HG03139 (cell line): ENCODE results near the gene PLEKHG4.
A peak's percentile ranks its signal among the peaks of the same experiment; 100 is the strongest.

Experiments
- ATAC-seq: cut with Tn5 transposase; IDR thresholded peaks from one replicate; pipeline ENCODE4 v1.9.1; 2021; ENCODE audit not compliant: unreplicated experiment

PLEKHG4 gene

GRCh38 chr16:67279296-67280089 lies at the start of gene PLEKHG4:
PLEKHG4 (plus strand) TSS chr16:67279532; CDS start chr16:67280045, 513 bp downstream.
- ATAC-seq = peak; percentile 59

- ATAC-seq = no peak
Measured at GRCh38 chr16:67229906-67230808, 49.2 kb upstream of the PLEKHG4 start.

GRCh38 chr16:67230809-67231660 lies 48.3 kb upstream of the PLEKHG4 start:
- no peak for ATAC-seq

DNA sequence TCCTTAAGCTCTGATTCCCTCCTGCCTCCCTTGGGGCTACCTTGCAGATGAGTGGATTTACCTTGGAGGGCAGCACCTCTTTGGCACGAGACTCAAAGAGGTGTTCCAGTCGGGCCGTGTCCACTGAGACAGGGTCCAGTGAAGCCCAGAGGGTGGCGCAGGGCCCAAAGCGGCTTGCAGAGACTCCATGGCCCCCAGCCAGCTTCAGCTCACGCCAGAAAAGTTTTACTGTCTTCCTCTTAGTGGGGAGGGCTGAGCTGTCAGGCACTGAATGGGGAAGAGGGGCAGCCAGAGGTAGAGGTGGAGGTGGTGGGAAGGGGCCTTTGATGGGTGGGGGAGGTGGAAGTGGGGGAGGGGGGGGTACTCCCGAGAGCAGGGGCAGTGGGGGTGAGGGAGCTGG lies 45.7 kb upstream of the PLEKHG4 start:
- no peak for ATAC-seq

GRCh38 chr16:67234180-67234597 lies 45.1 kb upstream of the PLEKHG4 start:
- no peak for ATAC-seq

DNA sequence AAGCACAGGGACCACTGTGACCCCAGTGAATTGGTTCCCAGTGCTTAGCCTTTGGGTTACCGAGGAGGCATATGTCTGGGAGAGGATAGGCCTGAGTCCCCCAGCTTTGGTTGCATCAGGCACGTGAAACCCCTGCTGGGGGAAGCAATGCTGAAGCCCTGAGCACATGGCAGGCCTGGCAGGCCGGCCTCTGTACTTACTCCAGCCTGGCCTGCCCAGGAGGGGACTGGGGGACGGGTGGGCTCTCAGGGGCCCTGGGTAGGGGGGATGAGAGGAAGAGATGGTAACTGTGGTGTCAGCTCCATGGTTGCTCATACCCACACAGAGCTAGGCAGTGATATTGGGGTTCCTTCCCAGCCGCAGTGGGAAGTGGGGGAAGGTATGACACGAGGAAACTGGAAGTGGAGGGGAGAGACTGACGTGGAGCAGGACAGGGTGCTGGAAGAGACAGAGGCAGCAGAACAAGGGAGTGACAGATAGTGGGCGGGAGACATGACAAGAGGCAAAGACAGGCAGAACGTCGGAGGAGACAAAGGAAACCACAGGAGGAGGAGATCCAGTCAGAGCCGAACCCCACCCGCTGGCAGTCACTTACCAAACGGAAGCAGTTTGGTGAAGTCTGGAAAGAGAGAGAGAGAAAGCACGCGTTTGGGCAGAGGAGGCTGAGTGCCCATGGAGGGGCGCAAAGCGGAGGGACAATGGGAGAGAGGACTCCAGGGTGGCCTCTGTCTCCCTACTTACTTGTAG lies 43.3 kb upstream of the PLEKHG4 start:
- ATAC-seq = no peak

DNA sequence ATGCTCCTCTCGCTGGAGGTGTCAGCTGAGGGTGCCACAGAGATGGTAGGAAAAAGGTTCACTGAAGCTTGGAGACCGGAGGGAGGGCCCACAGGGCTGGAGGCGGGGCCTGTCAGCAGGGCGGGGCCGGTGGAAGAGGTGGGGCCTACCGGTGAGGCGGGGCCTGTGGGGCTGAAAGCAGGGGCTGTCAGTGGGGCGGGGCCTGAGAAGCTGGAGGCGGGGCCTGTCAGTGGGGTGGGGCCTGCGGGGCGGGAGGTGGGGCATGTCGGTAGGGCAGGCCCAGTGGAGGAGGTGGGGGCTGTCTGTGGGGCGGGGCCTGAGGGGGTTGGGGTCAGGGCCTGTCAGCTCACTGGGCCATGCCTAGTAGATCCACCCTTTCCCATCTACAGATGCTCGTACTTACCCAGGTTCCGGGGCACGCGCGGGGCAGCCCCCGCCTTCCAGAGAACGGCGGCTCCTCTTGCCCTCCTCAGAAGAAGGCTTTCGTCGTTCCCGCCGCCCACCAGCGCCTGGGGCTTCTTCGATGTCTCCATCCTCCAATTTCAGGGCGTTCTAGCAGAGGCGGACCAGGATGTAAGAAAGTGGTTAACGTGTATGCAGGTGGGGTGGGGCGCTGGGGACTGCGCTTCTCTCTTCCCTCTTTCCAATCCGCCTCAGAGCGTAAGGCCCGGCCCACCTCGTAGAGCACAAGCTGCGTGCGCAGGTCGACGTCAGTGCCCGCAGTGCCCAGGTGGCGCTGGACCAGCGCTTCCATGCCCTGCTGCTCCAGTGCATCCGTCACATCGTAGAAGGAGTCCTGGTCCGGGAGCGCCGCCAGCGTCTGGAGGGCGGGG lies 42.6 kb upstream of the PLEKHG4 start:
- ATAC-seq = no peak

GRCh38 chr16:67237396-67238277 lies 41.7 kb upstream of the PLEKHG4 start:
- ATAC-seq = no peak

GRCh38 chr16:67238278-67238575 lies 41.1 kb upstream of the PLEKHG4 start:
- ATAC-seq = no peak

DNA sequence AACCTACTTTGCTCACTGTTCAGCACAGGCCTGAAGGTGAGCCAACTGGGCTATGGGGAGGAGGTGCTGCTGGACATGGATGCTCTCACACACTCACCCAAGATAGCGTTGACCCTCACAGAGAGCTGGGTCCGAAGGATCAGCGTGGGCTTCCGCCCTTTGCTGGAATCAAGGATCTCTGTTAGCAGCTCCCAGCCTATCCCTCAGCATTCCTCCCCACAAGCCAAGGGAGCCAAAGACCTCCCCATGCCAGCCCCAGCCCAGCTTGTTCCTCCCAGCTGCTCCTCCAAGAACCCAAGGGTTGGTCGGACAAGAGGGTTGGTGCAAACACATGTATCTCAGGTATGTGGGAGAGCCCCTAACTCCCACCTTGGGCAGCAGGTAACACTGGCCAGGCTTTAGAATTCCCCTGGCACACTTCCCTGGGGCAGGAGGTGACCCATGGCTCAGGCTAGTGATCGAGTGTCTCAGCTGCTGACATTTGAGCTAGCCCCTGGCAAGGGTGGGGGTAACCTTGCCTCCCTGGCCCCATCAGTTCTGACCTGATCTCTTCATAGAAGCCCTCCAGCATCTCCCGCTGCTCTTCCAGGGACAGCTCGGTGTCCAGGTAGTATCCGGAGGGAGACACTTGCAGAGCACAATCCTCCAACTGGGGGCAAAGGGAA lies 40.4 kb upstream of the PLEKHG4 start:
- no peak for ATAC-seq

- ATAC-seq = no peak
Measured at GRCh38 chr16:67240506-67240905, 38.8 kb upstream of the PLEKHG4 start.

DNA sequence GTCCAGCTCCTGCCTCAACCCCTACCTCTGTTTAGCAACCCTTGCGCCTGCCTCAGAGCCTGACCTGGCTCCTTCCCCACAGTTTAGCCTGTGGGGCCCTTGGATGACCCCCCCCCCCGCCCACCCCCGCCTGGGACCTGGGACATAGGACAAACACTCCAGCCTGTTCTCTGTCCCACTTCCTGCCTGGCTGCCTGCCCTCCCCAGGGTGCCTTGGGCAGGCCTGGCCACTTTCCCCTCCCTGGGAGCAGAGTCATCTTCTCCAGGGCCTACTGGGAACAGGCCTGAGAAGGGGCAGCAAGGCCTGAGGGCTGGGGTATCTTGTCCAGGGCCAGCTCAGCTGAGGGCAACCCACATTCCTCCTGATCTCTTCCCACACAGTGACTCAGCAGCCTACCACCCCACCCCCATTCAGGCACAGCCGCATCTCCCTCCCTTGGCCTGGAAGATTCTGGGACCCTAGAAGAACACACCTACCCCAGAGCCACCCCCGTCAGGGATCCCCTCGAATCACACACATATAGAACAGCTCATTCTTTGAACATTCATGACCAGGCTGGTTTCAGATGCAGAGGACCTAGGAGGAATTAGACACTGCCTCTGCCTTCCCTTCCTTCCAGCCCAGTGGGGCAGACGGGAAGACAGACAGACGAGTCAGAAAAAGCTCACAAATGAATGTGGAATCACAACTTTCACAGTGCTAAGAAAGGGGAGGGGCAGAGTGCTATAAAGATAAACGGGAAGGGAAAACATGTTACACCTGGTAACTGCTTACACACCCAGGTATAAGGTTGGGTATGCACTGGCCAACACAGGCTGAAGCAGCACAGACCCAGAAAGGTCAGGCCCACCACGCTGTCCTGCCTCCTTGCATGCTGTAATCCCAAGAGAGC lies 38.1 kb upstream of the PLEKHG4 start:
- ATAC-seq = no peak

- no peak for ATAC-seq
Measured at GRCh38 chr16:67242138-67242730, 37.1 kb upstream of the PLEKHG4 start.

DNA sequence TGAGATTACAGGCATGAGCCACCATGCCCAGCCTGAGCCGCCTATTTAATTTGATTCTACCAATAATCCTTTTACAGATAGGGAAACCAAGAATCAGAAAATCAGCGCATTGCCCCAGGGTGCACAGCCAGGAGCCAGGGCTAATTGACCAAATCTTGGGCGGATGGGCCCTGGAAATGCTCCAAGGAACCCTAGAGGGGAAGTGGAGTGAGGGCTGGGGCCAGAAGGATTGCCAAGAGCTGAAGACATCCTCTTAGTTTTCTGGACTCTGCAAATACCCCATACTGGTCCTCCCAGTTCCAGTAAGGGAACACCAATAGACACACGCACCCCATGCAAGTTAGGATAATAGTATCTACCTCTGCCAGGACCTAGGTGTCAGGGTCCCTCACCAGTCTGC lies 35.9 kb upstream of the PLEKHG4 start:
- ATAC-seq = no peak

- peak; percentile 44 for ATAC-seq
Measured at GRCh38 chr16:67244387-67245185, 34.7 kb upstream of the PLEKHG4 start.

DNA sequence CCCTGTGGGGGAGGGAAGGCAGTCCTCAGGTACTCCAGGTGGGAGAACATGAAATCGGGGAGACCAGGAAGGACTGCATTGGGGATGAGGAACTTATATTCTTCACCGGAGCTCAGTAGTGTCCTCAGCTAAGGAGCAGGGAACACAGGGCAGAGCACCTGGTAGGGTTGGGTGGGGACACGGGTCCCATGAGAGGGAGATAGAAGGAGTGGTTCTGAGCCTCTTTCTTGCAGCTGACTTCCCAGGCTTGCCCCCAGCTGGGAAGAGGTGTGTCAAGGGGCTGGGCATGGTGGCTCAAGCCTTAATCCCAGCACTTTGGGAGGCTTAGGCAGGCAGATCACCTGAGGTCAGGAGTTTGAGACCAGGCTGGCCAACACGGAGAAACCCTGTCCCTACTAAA lies 34.1 kb upstream of the PLEKHG4 start:
- ATAC-seq = no peak
